Measurements from ENCODE around the gene CADM2.
"Not testable (repeated sequence)": the region's sequence is repeated elsewhere in the genome, so short reads cannot be mapped to it uniquely, and the experiment has no call there.

Gene CADM2

GRCh38 chr3:85495602-85496001 lies 536.8 kb downstream of the CADM2 start:
- Histone ChIP-seq H3K4me1 (ENCODE audit: insufficient read depth, low read length) (no peaks in the 10 kb centered on the region), H3K4me3 (ENCODE audit: low read depth in 1 of 2, low read length in 2 of 2) (no peak overlapping the region), H3K9ac (ENCODE audit: low read length) (no peak overlapping the region), H3K9me3 (ENCODE audit: low read length) (no peaks in the 10 kb centered on the region), H3K27me3 (ENCODE audit: control insufficient read depth in 1 of 2, insufficient read depth in 2 of 2, low read length in 2 of 2) (no peaks in the 10 kb centered on the region), H3K36me3 (ENCODE audit: insufficient read depth, low read length) (no peaks in the 10 kb centered on the region), H3K27ac (ENCODE audit: low read depth, low read length) (no peak overlapping the region)

DNA sequence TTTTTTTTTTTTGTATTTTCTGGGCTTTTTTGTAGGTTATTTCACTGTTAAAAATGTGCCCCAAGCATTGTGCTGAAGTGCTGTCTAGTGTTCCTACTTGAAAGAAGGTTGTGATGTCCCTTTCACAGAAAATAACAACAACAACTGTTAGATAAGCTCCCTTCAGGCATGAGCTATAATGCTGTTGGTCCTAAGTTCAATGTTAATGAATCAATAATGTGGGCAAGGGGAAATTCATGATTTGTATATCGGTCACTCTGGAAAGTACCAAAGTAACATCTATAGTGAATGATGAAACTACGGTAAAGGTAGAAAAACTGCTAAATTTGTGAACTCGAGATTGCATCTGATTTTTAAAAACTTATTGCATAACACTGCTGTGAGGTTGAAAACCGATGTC lies 539.4 kb downstream of the CADM2 start:
- Histone ChIP-seq H3K9me3 (ENCODE audit: low read length) (no peaks in the 10 kb centered on the region), H3K4me3 (ENCODE audit: low read depth in 1 of 2, low read length in 2 of 2) (no peak overlapping the region), H3K36me3 (ENCODE audit: insufficient read depth, low read length) (no peaks in the 10 kb centered on the region), H3K27me3 (ENCODE audit: control insufficient read depth in 1 of 2, insufficient read depth in 2 of 2, low read length in 2 of 2) (no peaks in the 10 kb centered on the region), H3K9ac (ENCODE audit: low read length) (no peak overlapping the region), H3K4me1 (ENCODE audit: insufficient read depth, low read length) (no peaks in the 10 kb centered on the region), H3K27ac (ENCODE audit: low read depth, low read length) (no peak overlapping the region)

DNA sequence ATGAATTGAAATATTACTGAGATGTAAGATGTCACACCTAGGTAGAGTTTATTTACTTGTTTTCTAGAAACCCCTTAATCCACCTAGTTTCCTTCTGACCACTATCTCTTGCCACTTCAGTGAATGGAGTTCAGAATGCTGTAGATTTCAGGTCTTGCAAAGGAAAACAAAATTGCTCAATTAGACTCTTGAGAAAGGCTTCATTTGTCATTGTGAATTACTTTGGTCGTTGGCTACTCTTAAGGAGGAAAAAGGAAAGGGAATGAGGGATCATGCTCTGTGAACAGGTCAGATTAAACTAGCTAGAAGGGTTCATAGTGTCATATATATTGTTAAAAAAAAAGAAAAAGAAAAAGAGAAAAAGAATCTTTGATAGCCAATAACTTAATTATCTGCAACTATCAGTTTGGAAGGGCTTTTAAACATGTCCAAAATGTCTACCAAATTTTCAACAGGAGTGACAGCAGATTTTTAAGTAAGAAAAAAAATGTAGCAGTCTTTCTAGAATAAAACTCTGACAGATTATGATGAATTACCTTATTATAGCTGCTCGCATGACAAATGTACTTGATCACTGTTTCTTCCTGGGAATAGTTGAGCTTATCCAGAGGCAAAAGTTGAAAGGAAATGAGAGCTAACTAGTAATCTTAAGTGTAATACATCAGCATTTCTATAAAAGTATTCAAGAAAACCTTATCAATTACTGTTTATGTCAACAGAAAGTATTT lies 543.5 kb downstream of the CADM2 start:
- Histone ChIP-seq H3K9ac (ENCODE audit: low read length) (no peak overlapping the region), H3K9me3 (ENCODE audit: low read length) (no peaks in the 10 kb centered on the region), H3K36me3 (ENCODE audit: insufficient read depth, low read length) (no peaks in the 10 kb centered on the region), H3K4me1 (ENCODE audit: insufficient read depth, low read length) (no peaks in the 10 kb centered on the region), H3K27ac (ENCODE audit: low read depth, low read length) (no peak overlapping the region), H3K27me3 (ENCODE audit: control insufficient read depth in 1 of 2, insufficient read depth in 2 of 2, low read length in 2 of 2) (no peaks in the 10 kb centered on the region), H3K4me3 (ENCODE audit: low read depth in 1 of 2, low read length in 2 of 2) (no peak overlapping the region)

DNA sequence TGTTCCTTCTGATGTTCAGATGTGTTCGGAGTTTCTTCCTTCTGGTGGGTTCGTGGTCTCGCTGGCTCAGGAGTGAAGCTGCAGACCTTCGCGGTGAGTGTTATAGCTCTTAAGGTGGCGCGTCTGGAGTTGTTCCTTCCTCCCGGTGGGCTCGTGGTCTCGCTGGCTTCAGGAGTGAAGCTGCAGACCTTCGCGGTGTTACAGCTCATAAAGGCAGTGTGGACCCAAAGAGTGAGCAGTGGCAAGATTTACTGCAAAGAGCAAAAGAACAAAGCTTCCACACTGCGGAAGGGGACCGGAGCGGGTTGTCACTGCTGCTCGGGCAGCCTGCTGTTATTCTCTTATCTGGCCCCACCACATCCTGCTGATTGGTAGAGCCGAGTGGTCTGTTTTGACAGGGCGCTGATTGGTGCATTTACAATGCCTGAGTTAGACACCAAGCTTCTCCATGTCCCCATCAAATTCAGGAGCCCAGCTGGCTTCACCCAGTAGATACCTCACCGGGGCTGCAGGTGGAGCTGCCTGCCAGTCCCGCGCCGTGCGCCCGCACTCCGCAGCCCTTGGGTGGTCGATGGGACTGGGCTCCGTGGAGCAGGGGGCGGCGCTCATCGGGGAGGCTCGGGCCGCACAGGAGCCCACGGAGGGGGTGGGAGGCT lies 545.5 kb downstream of the CADM2 start:
- not testable (repeated sequence) for H3K4me3 ChIP-seq (ENCODE audit: low read depth in 1 of 2, low read length in 2 of 2); H3K9ac ChIP-seq (ENCODE audit: low read length); H3K36me3 ChIP-seq (ENCODE audit: insufficient read depth, low read length); H3K9me3 ChIP-seq (ENCODE audit: low read length); H3K27me3 ChIP-seq (ENCODE audit: control insufficient read depth in 1 of 2, insufficient read depth in 2 of 2, low read length in 2 of 2); H3K4me1 ChIP-seq (ENCODE audit: insufficient read depth, low read length); H3K27ac ChIP-seq (ENCODE audit: low read depth, low read length)

- H3K4me3 ChIP-seq (ENCODE audit: low read depth in 1 of 2, low read length in 2 of 2) = not testable (repeated sequence)
Measured at GRCh38 chr3:85504785-85505511, 546.2 kb downstream of the CADM2 start.

GRCh38 chr3:85507052-85507451 lies 548.3 kb downstream of the CADM2 start:
- not testable (repeated sequence) for H3K36me3 ChIP-seq (ENCODE audit: insufficient read depth, low read length); H3K4me1 ChIP-seq (ENCODE audit: insufficient read depth, low read length)

More at GRCh38 chr3:85504785-85505511, 546.2 kb downstream of the CADM2 start:
- H3K9me3 ChIP-seq (ENCODE audit: low read length); H3K27me3 ChIP-seq (ENCODE audit: control insufficient read depth in 1 of 2, insufficient read depth in 2 of 2, low read length in 2 of 2); H3K27ac ChIP-seq (ENCODE audit: low read depth, low read length); H3K9ac ChIP-seq (ENCODE audit: low read length); H3K36me3 ChIP-seq (ENCODE audit: insufficient read depth, low read length); H3K4me1 ChIP-seq (ENCODE audit: insufficient read depth, low read length): not testable (repeated sequence)

DNA sequence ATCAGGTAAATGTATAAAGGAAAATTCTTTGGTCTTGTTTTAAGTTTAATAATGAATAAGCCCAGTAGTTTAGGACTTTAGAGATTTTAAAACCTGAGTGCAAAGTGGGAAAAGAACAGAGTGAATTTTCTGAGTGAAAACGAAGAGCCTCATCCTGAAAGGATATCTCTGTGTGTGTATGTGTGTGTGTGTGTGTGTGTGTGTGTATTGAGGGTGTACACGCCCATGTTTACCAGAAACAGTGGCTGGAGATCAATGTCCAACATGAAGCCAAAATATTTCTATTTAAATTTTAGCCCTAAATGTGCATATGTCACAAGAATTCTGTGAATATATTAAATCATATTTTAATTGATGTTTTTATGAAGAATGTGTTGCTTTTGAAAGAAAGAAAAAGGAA lies 549.9 kb downstream of the CADM2 start:
- Histone ChIP-seq H3K4me3 (ENCODE audit: low read depth in 1 of 2, low read length in 2 of 2) (no peak overlapping the region), H3K27me3 (ENCODE audit: control insufficient read depth in 1 of 2, insufficient read depth in 2 of 2, low read length in 2 of 2) (no peaks in the 10 kb centered on the region), H3K9me3 (ENCODE audit: low read length) (no peaks in the 10 kb centered on the region), H3K27ac (ENCODE audit: low read depth, low read length) (no peak overlapping the region), H3K4me1 (ENCODE audit: insufficient read depth, low read length) (peaks cover 3% of the 10 kb centered on the region), H3K9ac (ENCODE audit: low read length) (no peak overlapping the region), H3K36me3 (ENCODE audit: insufficient read depth, low read length) (no peaks in the 10 kb centered on the region)

More at GRCh38 chr3:85507052-85507451, 548.3 kb downstream of the CADM2 start:
- not testable (repeated sequence) for H3K27ac ChIP-seq (ENCODE audit: low read depth, low read length); H3K9me3 ChIP-seq (ENCODE audit: low read length); H3K9ac ChIP-seq (ENCODE audit: low read length); H3K27me3 ChIP-seq (ENCODE audit: control insufficient read depth in 1 of 2, insufficient read depth in 2 of 2, low read length in 2 of 2); H3K4me3 ChIP-seq (ENCODE audit: low read depth in 1 of 2, low read length in 2 of 2)

- H3K4me3 ChIP-seq (ENCODE audit: low read depth in 1 of 2, low read length in 2 of 2) = no peak overlapping the region
- H3K9me3 ChIP-seq (ENCODE audit: low read length) = no peaks in the 10 kb centered on the region
- no peaks in the 10 kb centered on the region for H3K4me1 ChIP-seq (ENCODE audit: insufficient read depth, low read length)
- no peaks in the 10 kb centered on the region for H3K27me3 ChIP-seq (ENCODE audit: control insufficient read depth in 1 of 2, insufficient read depth in 2 of 2, low read length in 2 of 2)
- no peak overlapping the region for H3K27ac ChIP-seq (ENCODE audit: low read depth, low read length)
- no peak overlapping the region for H3K9ac ChIP-seq (ENCODE audit: low read length)
- no peaks in the 10 kb centered on the region for H3K36me3 ChIP-seq (ENCODE audit: insufficient read depth, low read length)
Measured at GRCh38 chr3:85516146-85516545, 557.4 kb downstream of the CADM2 start.

- H3K9me3 ChIP-seq (ENCODE audit: low read length) = no peaks in the 10 kb centered on the region
- H3K27me3 ChIP-seq (ENCODE audit: control insufficient read depth in 1 of 2, insufficient read depth in 2 of 2, low read length in 2 of 2) = no peaks in the 10 kb centered on the region
- no peaks in the 10 kb centered on the region for H3K36me3 ChIP-seq (ENCODE audit: insufficient read depth, low read length)
- H3K27ac ChIP-seq (ENCODE audit: low read depth, low read length) = no peak overlapping the region
- H3K4me1 ChIP-seq (ENCODE audit: insufficient read depth, low read length) = no peaks in the 10 kb centered on the region
- H3K9ac ChIP-seq (ENCODE audit: low read length) = no peak overlapping the region
- no peak overlapping the region for H3K4me3 ChIP-seq (ENCODE audit: low read depth in 1 of 2, low read length in 2 of 2)
Measured at GRCh38 chr3:85524104-85524503, 565.3 kb downstream of the CADM2 start.

- no peaks in the 10 kb centered on the region for H3K4me1 ChIP-seq (ENCODE audit: insufficient read depth, low read length)
- H3K27me3 ChIP-seq (ENCODE audit: control insufficient read depth in 1 of 2, insufficient read depth in 2 of 2, low read length in 2 of 2) = no peaks in the 10 kb centered on the region
- no peaks in the 10 kb centered on the region for H3K36me3 ChIP-seq (ENCODE audit: insufficient read depth, low read length)
- no peak overlapping the region for H3K27ac ChIP-seq (ENCODE audit: low read depth, low read length)
- no peak overlapping the region for H3K4me3 ChIP-seq (ENCODE audit: low read depth in 1 of 2, low read length in 2 of 2)
- H3K9me3 ChIP-seq (ENCODE audit: low read length) = no peaks in the 10 kb centered on the region
- no peak overlapping the region for H3K9ac ChIP-seq (ENCODE audit: low read length)
Measured at GRCh38 chr3:85525264-85525663, 566.5 kb downstream of the CADM2 start.

DNA sequence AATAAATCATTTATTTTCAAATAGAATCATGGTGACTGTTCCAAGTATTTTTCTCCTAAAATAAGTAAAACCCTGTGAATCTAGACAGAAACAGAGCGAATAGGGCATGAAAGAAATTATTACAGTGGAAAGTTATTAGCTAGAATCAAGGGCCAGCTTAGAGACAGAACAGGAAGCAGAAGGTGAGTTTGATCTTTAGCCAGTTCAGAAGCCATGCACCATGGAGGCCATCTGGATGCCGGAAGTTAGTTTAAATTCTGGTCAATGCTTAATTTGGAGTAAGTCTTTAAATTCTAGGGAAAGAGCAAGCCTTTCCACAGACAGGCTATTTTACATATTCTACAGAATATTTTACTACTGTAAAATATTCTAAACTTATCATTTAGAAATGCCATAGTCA lies 574.8 kb downstream of the CADM2 start:
- no peaks in the 10 kb centered on the region for H3K27me3 ChIP-seq (ENCODE audit: control insufficient read depth in 1 of 2, insufficient read depth in 2 of 2, low read length in 2 of 2)
- no peaks in the 10 kb centered on the region for H3K9me3 ChIP-seq (ENCODE audit: low read length)
- no peak overlapping the region for H3K4me3 ChIP-seq (ENCODE audit: low read depth in 1 of 2, low read length in 2 of 2)
- H3K4me1 ChIP-seq (ENCODE audit: insufficient read depth, low read length) = no peaks in the 10 kb centered on the region
- H3K36me3 ChIP-seq (ENCODE audit: insufficient read depth, low read length) = no peaks in the 10 kb centered on the region
- H3K27ac ChIP-seq (ENCODE audit: low read depth, low read length) = no peak overlapping the region
- H3K9ac ChIP-seq (ENCODE audit: low read length) = no peak overlapping the region

Measured in muscle layer of colon (tissue), 2 donors.